Astrocyte of the cerebellum (primary cell): ENCODE data around the gene FAM184B.
A peak's percentile ranks its signal among the peaks of the same experiment; 100 is the strongest.

Experiments used
- DNase-seq: peaks from one replicate; pipeline ENCODE4 v3.0.0-alpha.2; 2011; ENCODE audit warnings: low read depth
- H3K4me3 ChIP-seq: 2 replicates; pipeline ENCODE4 v1.5.1; 2011; ENCODE audit warnings: mild to moderate bottlenecking, low read depth, low read length, moderate library complexity
- CTCF ChIP-seq: IDR thresholded peaks from 2 replicates; pipeline ENCODE4 v1.5.1; 2012; ENCODE audit warnings: low read length, low read depth, moderate library complexity, mild to moderate bottlenecking; ENCODE audit errors: missing control alignments
- in situ Hi-C: cut with HindIII; loops from 2 replicates; pipeline ENCODE4 v1.10.0; 2017; ENCODE audit warnings: low sequenced_read_pairs

FAM184B gene

GRCh38 chr4:17797808-17798207 lies 16.4 kb upstream of the FAM184B start:
- TF ChIP-seq CTCF: no peak
- H3K4me3 ChIP-seq: no peak overlapping the region
- DNase-seq: no peak
- in situ Hi-C loops: no loop called here

GRCh38 chr4:17794730-17795129 lies 13.3 kb upstream of the FAM184B start:
- TF ChIP-seq CTCF: no peak
- no peak for DNase-seq
- in situ Hi-C loops: no loop called here
- no peak overlapping the region for H3K4me3 ChIP-seq

- in situ Hi-C loops: no loop called here
- DNase-seq: no peak
- no peak overlapping the region for H3K4me3 ChIP-seq
- TF ChIP-seq CTCF: no peak
These were observed 7.5 kb upstream of the FAM184B start for GRCh38 chr4:17788956-17789355.

- no peak for DNase-seq
- H3K4me3 ChIP-seq: no peak overlapping the region
- TF ChIP-seq CTCF: no peak
- in situ Hi-C loops: no loop called here
These were observed 5.9 kb upstream of the FAM184B start for GRCh38 chr4:17787315-17787714.

- no peak overlapping the region for H3K4me3 ChIP-seq
- TF ChIP-seq CTCF: no peak
- DNase-seq: no peak
- in situ Hi-C loops: no loop called here
These were observed 5.1 kb upstream of the FAM184B start for GRCh38 chr4:17786567-17786966.

- no peak overlapping the region for H3K4me3 ChIP-seq
- DNase-seq: no peak
- no peak for TF ChIP-seq CTCF
- in situ Hi-C loops: no loop called here
These were observed 4.4 kb upstream of the FAM184B start for GRCh38 chr4:17785858-17786257.

- peak overlapping the region; percentile 53 for H3K4me3 ChIP-seq
- in situ Hi-C loops: no loop called here
- no peak for TF ChIP-seq CTCF
- no peak for DNase-seq
These were observed 721 bp downstream of the FAM184B start for GRCh38 chr4:17780501-17781299.
